Thyroid gland (tissue), 4 donors: Measurements from ENCODE around the gene ACAP2.

Experiments used
- POLR2A ChIP-seq, 2 donors: fragments of 450-650 bp; IDR thresholded peaks; one replicate each; pipeline ENCODE4 v1.6.1; 2017; ENCODE audit warnings: antibody characterized with exemption in 2 of 2, mild to moderate bottlenecking in 2 of 2, moderate library complexity in 1 of 2
- TF ChIP-seq, protein P1 (sequence below), 6 experiments: fragments of 200-600 bp in 3 of 6; fragments of 450-650 bp in 3 of 6; sonication (generic) in 3 of 6; IDR thresholded peaks; one replicate each; pipeline ENCODE4 v1.5.1; 2016 to 2019; ENCODE audit warnings: antibody characterized with exemption in 6 of 6, mild to moderate bottlenecking in 2 of 6, inconsistent platforms in 1 of 6, moderate library complexity in 1 of 6

- TF ChIP-seq, protein P1, sequence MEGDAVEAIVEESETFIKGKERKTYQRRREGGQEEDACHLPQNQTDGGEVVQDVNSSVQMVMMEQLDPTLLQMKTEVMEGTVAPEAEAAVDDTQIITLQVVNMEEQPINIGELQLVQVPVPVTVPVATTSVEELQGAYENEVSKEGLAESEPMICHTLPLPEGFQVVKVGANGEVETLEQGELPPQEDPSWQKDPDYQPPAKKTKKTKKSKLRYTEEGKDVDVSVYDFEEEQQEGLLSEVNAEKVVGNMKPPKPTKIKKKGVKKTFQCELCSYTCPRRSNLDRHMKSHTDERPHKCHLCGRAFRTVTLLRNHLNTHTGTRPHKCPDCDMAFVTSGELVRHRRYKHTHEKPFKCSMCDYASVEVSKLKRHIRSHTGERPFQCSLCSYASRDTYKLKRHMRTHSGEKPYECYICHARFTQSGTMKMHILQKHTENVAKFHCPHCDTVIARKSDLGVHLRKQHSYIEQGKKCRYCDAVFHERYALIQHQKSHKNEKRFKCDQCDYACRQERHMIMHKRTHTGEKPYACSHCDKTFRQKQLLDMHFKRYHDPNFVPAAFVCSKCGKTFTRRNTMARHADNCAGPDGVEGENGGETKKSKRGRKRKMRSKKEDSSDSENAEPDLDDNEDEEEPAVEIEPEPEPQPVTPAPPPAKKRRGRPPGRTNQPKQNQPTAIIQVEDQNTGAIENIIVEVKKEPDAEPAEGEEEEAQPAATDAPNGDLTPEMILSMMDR (IDR thresholded peaks at IDR 0.05): no peak
- no peak for TF ChIP-seq POLR2A (IDR thresholded peaks at IDR 0.05)
Measured at GRCh38 chr3:195448205-195448875, 5.5 kb upstream of the ACAP2 start.
